Measurements from ENCODE around the gene CRISPLD2. TPM values are rescaled to one million over a fixed set of nuclear protein-coding genes. Genes with fewer than 3 reads are reported as not detected.

Gene CRISPLD2
- total RNA-seq, 3 donors from 2014 or later: 94.7 to 386 (median 216) TPM

DNA sequence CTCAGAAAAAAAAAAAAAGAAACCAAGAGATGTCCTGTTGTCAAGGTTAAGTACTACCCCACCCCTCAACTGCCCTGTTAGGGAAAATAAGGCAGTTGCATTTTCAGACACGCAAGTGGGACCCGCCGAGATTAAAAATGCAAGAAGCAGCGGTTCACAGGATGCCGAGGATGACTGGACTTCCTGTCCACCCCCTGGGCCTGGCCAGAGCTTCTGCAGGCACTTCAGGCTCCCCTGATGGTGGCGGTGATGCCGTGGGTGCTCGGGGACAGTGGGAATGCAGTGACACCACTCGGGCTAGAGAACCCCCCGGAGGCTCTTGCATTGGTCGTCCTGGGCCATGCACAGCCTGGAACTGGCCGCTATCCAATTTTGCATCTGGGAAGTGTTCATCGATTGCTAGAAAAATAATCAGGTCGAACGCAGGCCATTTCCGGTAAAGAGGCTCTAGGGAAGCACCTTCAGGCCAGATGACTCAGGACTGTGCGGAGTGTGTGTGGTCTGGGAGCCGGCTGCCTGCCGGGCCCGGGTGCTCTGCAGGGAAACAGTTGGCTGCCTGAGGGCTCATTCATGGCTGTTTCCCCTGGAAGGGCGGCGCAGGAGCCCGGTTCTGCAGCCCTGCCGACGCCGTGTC, 13.4 kb upstream of the CRISPLD2 start:
- TF ChIP-seq, protein P1, sequence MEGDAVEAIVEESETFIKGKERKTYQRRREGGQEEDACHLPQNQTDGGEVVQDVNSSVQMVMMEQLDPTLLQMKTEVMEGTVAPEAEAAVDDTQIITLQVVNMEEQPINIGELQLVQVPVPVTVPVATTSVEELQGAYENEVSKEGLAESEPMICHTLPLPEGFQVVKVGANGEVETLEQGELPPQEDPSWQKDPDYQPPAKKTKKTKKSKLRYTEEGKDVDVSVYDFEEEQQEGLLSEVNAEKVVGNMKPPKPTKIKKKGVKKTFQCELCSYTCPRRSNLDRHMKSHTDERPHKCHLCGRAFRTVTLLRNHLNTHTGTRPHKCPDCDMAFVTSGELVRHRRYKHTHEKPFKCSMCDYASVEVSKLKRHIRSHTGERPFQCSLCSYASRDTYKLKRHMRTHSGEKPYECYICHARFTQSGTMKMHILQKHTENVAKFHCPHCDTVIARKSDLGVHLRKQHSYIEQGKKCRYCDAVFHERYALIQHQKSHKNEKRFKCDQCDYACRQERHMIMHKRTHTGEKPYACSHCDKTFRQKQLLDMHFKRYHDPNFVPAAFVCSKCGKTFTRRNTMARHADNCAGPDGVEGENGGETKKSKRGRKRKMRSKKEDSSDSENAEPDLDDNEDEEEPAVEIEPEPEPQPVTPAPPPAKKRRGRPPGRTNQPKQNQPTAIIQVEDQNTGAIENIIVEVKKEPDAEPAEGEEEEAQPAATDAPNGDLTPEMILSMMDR (IDR thresholded peaks at IDR 0.05): no peak
- TF ChIP-seq POLR2A (IDR thresholded peaks at IDR 0.05): no peak
- TF ChIP-seq POLR2AphosphoS5 (IDR thresholded peaks at IDR 0.05): no peak
- Histone ChIP-seq H3K9me3 (no peaks in the 10 kb centered on the region), H3K36me3 (no peaks in the 10 kb centered on the region), H3K4me1 (peaks cover 0 to 11% of the 10 kb centered on the region in 2 donors), H3K27ac (peak overlapping the region in 1 of 2 donors; percentile 58), H3K27me3 (no peaks in the 10 kb centered on the region), H3K4me3 (peak overlapping the region in 1 of 3 donors; percentile 33)
- DNase-seq (ENCODE audit: low spot score in 2 of 2): no peak
- intact Hi-C loops (cut with DNase I; ENCODE audit: low total_unique reads): no loop called here

- TF ChIP-seq, protein P1 (IDR thresholded peaks at IDR 0.05): no peak
- TF ChIP-seq POLR2AphosphoS5 (IDR thresholded peaks at IDR 0.05): no peak
- no peak for TF ChIP-seq POLR2A (IDR thresholded peaks at IDR 0.05)
- DNase-seq (ENCODE audit: low spot score in 2 of 2): no peak
- H3K9me3 ChIP-seq: no peaks in the 10 kb centered on the region
- intact Hi-C loops (cut with DNase I; ENCODE audit: low total_unique reads): no loop called here
- H3K4me3 ChIP-seq: peak overlapping the region in 1 of 3 donors; percentile 33
- H3K27me3 ChIP-seq: no peaks in the 10 kb centered on the region
- H3K27ac ChIP-seq: peak overlapping the region in 1 of 2 donors; percentile 58
- no peaks in the 10 kb centered on the region for H3K36me3 ChIP-seq
- H3K4me1 ChIP-seq: peaks cover 0 to 11% of the 10 kb centered on the region in 2 donors
These were observed 12.9 kb upstream of the CRISPLD2 start for GRCh38 chr16:84806890-84807258.

DNA sequence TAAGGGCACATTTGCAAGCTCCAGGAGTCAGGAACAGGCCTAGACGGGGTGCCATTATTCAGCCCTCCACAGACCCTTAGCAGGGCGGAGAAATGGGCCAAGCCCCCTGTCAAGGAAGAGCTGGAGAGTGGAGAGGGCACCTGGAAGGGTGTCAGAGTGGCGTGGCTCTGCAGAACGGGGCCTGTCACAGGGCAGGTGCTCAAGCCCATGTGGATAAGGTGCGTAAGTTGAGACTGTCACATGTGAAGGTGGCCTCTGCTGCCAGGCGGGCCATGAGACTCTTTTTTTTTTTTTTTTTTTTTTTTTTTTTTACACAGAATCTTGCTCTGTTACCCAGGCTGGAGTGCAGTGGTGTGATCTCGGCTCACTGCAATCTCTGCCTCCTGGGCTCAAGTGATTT, 12.0 kb upstream of the CRISPLD2 start:
- Histone ChIP-seq H3K9me3 (no peaks in the 10 kb centered on the region), H3K4me3 (no peak overlapping the region), H3K27ac (no peak overlapping the region), H3K4me1 (peaks cover 0 to 11% of the 10 kb centered on the region in 2 donors), H3K27me3 (no peaks in the 10 kb centered on the region), H3K36me3 (no peaks in the 10 kb centered on the region)
- intact Hi-C loops (cut with DNase I; ENCODE audit: low total_unique reads): no loop called here
- DNase-seq (ENCODE audit: low spot score in 2 of 2): no peak
- TF ChIP-seq, protein P1 (IDR thresholded peaks at IDR 0.05): no peak
- TF ChIP-seq POLR2A (IDR thresholded peaks at IDR 0.05): no peak
- TF ChIP-seq POLR2AphosphoS5 (IDR thresholded peaks at IDR 0.05): no peak

DNA sequence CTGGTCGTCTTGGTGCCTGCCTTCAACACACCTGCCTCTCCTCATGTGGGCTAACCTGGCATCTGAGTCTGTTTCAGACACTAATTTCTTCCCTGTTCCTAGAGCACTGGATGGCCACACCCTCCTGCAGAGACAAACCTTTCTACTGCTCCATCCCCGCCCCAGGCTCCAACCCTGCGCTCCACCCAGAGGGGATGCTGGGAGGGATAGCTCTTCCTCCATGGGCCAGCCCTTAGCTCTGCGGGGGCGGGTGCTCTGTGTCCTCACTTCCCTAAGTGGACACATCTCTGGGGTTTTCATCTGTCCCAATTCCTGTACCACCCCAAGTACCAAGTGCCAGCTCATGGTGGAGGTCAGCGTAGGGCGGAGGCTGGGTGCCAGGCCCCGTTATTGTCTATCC, 11.0 kb upstream of the CRISPLD2 start:
- TF ChIP-seq POLR2AphosphoS5 (IDR thresholded peaks at IDR 0.05) (no peak), POLR2A (IDR thresholded peaks at IDR 0.05) (no peak)
- TF ChIP-seq, protein P1 (IDR thresholded peaks at IDR 0.05): no peak
- Histone ChIP-seq H3K36me3 (no peaks in the 10 kb centered on the region), H3K4me1 (peaks cover 0 to 11% of the 10 kb centered on the region in 2 donors), H3K27me3 (no peaks in the 10 kb centered on the region), H3K4me3 (no peak overlapping the region), H3K27ac (no peak overlapping the region), H3K9me3 (no peaks in the 10 kb centered on the region)
- no peak for DNase-seq (ENCODE audit: low spot score in 2 of 2)
- intact Hi-C loops (cut with DNase I; ENCODE audit: low total_unique reads): no loop called here

GRCh38 chr16:84810518-84811273, 9.1 kb upstream of the CRISPLD2 start:
- H3K27me3 ChIP-seq: no peaks in the 10 kb centered on the region
- H3K27ac ChIP-seq: peak overlapping the region; percentile 68 to 80
- intact Hi-C loops (cut with DNase I; ENCODE audit: low total_unique reads): no loop called here
- no peak for DNase-seq (ENCODE audit: low spot score in 2 of 2)
- no peaks in the 10 kb centered on the region for H3K9me3 ChIP-seq
- H3K4me3 ChIP-seq: no peak overlapping the region
- no peaks in the 10 kb centered on the region for H3K36me3 ChIP-seq
- peaks cover 0 to 11% of the 10 kb centered on the region in 2 donors for H3K4me1 ChIP-seq
- TF ChIP-seq, protein P1 (IDR thresholded peaks at IDR 0.05): no peak
- TF ChIP-seq POLR2AphosphoS5 (IDR thresholded peaks at IDR 0.05): peak; percentile 22 to 60 (median 25)
